RWPE1 (cell line): ENCODE results near the gene PSME1.
A peak's percentile ranks its signal among the peaks of the same experiment; 100 is the strongest.
"Not testable (repeated sequence)": the region's sequence is repeated elsewhere in the genome, so short reads cannot be mapped to it uniquely, and the experiment has no call there.

Source experiments
- CTCF ChIA-PET: fragments of 350-600 bp; sonication (Branson Sonifier 250); formaldehyde crosslinking; extraction: SDS; loops from one replicate; lab custom pipeline; 2021; lab: Yijun Ruan, JAX
- POLR2A ChIA-PET: fragments of 400-600 bp; formaldehyde crosslinking; extraction: SDS; loops from one replicate; lab custom pipeline; 2020; ENCODE audit warnings: antibody characterized with exemption; ENCODE audit not compliant: low non-redundant PET; lab: Yijun Ruan, JAX
- DNase-seq: peaks from one replicate; pipeline ENCODE4 v3.0.0; 2012; ENCODE audit warnings: low spot score
- H3K27ac ChIP-seq: fragments of 450-650 bp; 2 replicates; pipeline ENCODE4 v1.5.1; 2017
- TF ChIP-seq, protein P1 (sequence below): fragments of 450-650 bp; conservative IDR thresholded peaks from 2 replicates; pipeline ENCODE4 v1.5.1; 2017; ENCODE audit warnings: low read depth, mild to moderate bottlenecking

Gene PSME1

DNA sequence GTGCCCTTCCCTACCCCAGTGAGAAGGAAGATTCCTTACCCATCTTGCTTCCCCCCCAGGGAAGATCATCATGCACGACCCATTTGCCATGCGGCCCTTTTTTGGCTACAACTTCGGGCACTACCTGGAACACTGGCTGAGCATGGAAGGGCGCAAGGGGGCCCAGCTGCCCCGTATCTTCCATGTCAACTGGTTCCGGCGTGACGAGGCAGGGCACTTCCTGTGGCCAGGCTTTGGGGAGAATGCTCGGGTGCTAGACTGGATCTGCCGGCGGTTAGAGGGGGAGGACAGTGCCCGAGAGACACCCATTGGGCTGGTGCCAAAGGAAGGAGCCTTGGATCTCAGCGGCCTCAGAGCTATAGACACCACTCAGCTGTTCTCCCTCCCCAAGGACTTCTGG, 32.5 kb upstream of the PSME1 start:
- no peak for DNase-seq
- POLR2A ChIA-PET = no interaction called here
- TF ChIP-seq, protein P1, sequence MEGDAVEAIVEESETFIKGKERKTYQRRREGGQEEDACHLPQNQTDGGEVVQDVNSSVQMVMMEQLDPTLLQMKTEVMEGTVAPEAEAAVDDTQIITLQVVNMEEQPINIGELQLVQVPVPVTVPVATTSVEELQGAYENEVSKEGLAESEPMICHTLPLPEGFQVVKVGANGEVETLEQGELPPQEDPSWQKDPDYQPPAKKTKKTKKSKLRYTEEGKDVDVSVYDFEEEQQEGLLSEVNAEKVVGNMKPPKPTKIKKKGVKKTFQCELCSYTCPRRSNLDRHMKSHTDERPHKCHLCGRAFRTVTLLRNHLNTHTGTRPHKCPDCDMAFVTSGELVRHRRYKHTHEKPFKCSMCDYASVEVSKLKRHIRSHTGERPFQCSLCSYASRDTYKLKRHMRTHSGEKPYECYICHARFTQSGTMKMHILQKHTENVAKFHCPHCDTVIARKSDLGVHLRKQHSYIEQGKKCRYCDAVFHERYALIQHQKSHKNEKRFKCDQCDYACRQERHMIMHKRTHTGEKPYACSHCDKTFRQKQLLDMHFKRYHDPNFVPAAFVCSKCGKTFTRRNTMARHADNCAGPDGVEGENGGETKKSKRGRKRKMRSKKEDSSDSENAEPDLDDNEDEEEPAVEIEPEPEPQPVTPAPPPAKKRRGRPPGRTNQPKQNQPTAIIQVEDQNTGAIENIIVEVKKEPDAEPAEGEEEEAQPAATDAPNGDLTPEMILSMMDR = no peak
- peak overlapping the region; percentile 2; the same call in 1 of the 2 replicates for H3K27ac ChIP-seq
- CTCF ChIA-PET = no interaction called here

DNA sequence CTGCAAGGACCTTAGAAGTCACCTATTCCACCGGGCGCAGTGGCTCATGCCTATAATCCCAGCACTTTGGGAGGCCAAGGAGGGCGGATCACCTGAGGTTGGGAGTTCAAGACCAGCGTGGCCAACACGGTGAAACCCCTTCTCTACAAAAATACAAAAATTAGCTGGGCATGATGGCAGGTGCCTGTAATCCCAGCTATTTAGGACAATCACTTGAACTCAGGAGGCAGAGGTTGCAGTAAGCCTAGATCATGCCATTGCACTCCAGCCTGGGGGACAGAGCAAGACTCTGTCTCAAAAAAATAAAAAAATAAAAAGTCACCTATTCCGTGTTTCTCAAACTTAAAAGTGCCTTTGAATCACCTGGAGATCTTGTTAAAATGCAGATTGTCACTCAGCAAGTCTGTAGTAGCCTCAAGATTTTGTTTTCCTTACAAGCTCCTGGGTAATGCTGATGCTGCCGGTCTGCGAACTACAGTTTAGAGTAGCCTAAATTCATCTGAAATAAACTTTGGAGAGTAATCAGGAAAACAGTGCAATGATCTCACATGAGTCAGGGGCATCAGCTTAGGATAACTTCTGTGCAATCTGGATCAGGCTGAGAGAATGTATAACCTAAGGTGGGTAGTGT, 30.3 kb upstream of the PSME1 start:
- H3K27ac ChIP-seq, POLR2A ChIA-PET, DNase-seq: not testable (repeated sequence)
- CTCF ChIA-PET = interaction anchor here (0.5 to 0.9 kb wide), 2 partner anchors 55 to 91 kb away, joined by 3 read pairs; no protein-coding TSS in a partner anchor

DNA sequence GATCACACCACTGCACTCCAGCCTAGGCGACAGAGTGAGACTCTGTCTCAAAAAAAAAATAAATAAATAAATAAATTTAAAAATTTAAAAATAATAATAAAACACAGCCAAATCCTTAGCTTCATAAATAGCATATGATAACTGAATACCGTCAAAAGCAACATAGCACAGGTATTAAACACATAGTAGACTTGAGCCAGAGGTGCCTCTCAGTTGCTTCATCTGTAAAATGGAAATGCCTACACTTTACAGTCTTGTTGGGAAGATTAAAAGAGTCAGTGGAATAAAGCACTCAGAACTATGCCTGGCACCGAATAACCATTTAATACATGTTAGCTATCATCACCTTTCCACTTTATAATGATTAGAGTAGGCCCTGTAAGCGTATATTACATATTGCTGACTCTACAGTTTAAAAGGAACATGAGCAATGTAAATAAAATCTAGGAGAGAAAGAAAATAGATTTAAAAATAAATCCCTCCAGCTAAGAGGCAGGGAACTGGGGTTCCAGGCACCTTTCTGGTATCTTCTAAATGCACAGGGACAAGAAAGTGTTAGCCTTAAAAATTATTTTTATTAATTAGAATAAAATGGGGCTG, 29.2 kb upstream of the PSME1 start:
- ChIA-PET CTCF (interaction anchor here (0.5 to 0.9 kb wide), 2 partner anchors 54 to 90 kb away, joined by 3 read pairs; no protein-coding TSS in a partner anchor), POLR2A (no interaction called here)
- no peak overlapping the region for H3K27ac ChIP-seq
- DNase-seq = no peak
- TF ChIP-seq, protein P1 = no peak

DNA sequence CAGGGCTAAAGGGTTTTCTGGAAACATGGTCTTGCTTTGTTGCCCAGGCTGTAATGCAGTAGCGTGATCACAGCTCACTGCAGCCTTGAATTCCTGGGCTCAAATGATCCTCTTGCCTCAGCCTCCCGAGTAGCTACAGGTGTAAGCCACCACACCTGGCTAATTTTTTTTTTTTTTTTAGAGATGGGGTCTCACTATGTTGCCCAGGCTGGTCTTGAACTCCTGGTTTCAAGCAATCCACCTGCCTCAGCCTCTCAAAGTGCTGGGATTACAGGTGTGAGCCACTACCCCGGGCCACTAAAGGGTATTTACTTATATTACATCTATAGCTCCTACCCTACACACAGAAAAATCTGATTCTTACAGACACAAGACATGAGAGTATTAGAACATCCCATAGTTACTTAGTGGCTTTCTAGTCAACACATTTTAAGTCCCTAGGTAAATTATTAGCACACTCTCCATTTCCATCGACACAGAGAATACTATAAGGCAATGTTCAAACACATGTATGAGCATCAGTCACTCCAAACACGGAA, 27.6 kb upstream of the PSME1 start:
- ChIA-PET POLR2A (interaction anchor here (1.1 kb wide), 1 partner anchor 14 kb away, joined by 5 read pairs; the partner anchor contains the start of gene PCK2), CTCF (interaction anchor here (0.5 to 3.6 kb wide), 21 partner anchors 9 to 1891 kb away, joined by 3 to 39 read pairs (median 4); no protein-coding TSS in a partner anchor)
- H3K27ac ChIP-seq = no peak overlapping the region
- TF ChIP-seq, protein P1 = no peak
- DNase-seq = no peak

DNA sequence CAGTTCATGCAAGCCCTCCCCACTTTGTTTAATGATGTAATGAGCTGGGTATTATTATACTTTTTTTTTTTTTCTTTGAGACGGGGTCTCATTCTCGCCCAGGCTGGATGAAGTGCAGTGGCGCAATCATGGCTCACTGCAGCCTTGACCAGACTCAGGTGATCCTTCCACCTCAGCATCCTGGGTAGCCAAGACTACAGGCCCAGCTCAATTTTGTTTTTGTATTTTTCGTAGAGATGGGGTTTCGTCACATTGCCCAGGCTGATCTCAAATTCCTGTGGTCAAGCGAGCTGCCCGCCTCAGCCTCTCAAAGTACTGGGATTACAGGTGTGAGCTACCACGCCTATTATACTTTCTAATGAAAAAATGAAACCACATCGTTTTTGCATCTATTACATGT, 25.9 kb upstream of the PSME1 start:
- no peak for DNase-seq
- TF ChIP-seq, protein P1 = no peak
- POLR2A ChIA-PET = no interaction called here
- CTCF ChIA-PET = interaction anchor here (0.6 to 3.6 kb wide), 3 partner anchors 48 to 532 kb away, joined by 3 to 39 read pairs (median 4); no protein-coding TSS in a partner anchor
- peak overlapping the region; percentile 64 for H3K27ac ChIP-seq

DNA sequence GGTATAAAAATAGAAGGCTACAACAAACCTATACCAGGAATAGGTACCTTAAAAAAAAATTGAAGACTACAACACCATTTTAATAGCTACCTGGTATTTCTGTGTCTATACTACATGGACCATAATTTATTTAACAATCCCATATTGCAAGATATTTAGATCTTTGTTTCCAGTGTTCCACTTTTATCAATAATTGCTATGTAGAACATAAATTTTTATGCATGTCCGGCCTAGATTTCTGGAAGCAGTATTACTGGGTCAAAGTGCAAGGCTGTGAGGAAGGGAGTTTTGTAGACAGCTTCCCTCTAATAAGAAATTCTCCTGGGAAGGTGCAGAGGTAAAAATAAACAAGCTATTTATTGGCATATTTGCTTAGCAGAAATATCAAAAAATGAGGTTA, 25.5 kb upstream of the PSME1 start:
- TF ChIP-seq, protein P1 = no peak
- DNase-seq = no peak
- no peak overlapping the region for H3K27ac ChIP-seq
- POLR2A ChIA-PET = no interaction called here
- CTCF ChIA-PET = interaction anchor here (3.6 kb wide), 1 partner anchor 53 kb away, joined by 39 read pairs; no protein-coding TSS in a partner anchor
